Ovary (tissue), 3 donors: ENCODE data around the gene SYT14.

Source experiments
- CTCF ChIP-seq, 3 donors: fragments of 450-650 bp in 2 of 3; fragments of 200-600 bp in 1 of 3; IDR thresholded peaks; one replicate each; pipeline versions ENCODE4 v1.5.1 to v1.8.0; 2016 to 2022; ENCODE audit warnings: antibody characterized with exemption in 3 of 3, mild to moderate bottlenecking in 1 of 3
- POLR2A ChIP-seq: fragments of 450-650 bp; IDR thresholded peaks from one replicate; pipeline ENCODE4 v1.6.1; 2017; ENCODE audit warnings: antibody characterized with exemption, mild to moderate bottlenecking, moderate library complexity
- donor health status: DM: no; HTN: no; CAD: no.

- TF ChIP-seq POLR2A (no peak), CTCF (IDR thresholded peaks at IDR 0.05) (no peak)
Observed at GRCh38 chr1:210010161-210010560, 72.1 kb downstream of the SYT14 start.
